Spleen (tissue), 7 donors: ENCODE measurements around the gene TMEM129.
A peak's percentile ranks its signal among the peaks of the same experiment; 100 is the strongest.

Experiments
- CTCF ChIP-seq, 11 experiments: fragments of 200-600 bp in 7 of 11; fragments of 450-650 bp in 4 of 11; sonication (generic) in 4 of 11; IDR thresholded peaks in 8 of 11; conservative IDR thresholded peaks in 3 of 11; 1 replicate in 7 of 11; 2 replicates in 4 of 11; pipeline versions ENCODE4 v1.4.0 to v1.8.0; 2016 to 2021; ENCODE audit warnings: antibody characterized with exemption in 11 of 11, inconsistent platforms in 4 of 11, mild to moderate bottlenecking in 1 of 11
- POLR2A ChIP-seq, 3 donors: fragments of 450-650 bp; IDR thresholded peaks; one replicate each; pipeline ENCODE4 v1.5.1; 2017; ENCODE audit warnings: antibody characterized with exemption in 3 of 3, mild to moderate bottlenecking in 1 of 3
- POLR2AphosphoS5 ChIP-seq, 3 donors: sonication (generic); formaldehyde crosslinking; IDR thresholded peaks; one replicate each; pipeline ENCODE4 v1.5.1; 2017; ENCODE audit warnings: antibody characterized with exemption in 3 of 3
- donor health status: DM: no; HTN: no; CAD: no; lungs with moderate emphysema.
- donor health status: DM: no; HTN: no; CAD: no.
- donor health status: DM: no; HTN: no; CAD: no.

GRCh38 chr4:1748465-1748995 lies 27.4 kb upstream of the TMEM129 start:
- TF ChIP-seq POLR2A (IDR thresholded peaks at IDR 0.05) (no peak), CTCF (IDR thresholded peaks at IDR 0.05 in 8 of 11, conservative IDR thresholded peaks at IDR 0.05 in 3 of 11) (peak; percentile 63 to 91 (median 80)), POLR2AphosphoS5 (IDR thresholded peaks at IDR 0.05) (peak in 2 of 3 donors; percentile 22 to 47)
